Heart left ventricle (tissue), 13 donors: ENCODE measurements around the gene LANCL1.

Experiments used
- CTCF ChIP-seq, 12 donors: fragments of 200-600 bp; sonication (generic) in 4 of 12; IDR thresholded peaks; one replicate each; pipeline versions ENCODE4 v1.5.0 to v1.8.0; 2018 to 2022; ENCODE audit warnings: antibody characterized with exemption in 12 of 12, mild to moderate bottlenecking in 5 of 12
- POLR2A ChIP-seq, 2 donors: fragments of 450-650 bp; IDR thresholded peaks; one replicate each; pipeline ENCODE4 v1.6.1; 2017; ENCODE audit warnings: antibody characterized with exemption in 2 of 2, mild to moderate bottlenecking in 2 of 2, moderate library complexity in 2 of 2
- donor health status: ischemic (EF 13 %, LVEDD 7.1; RV severe dilation, severe dysfunction).
- donor health status: DM: no; HTN: yes; CAD: no.
- donor health status: DM: no; HTN: no; CAD: no.
- donor health status: ischemic (EF 25% LVEDD 6.9; RV normal size, moderate dysfunction).
- donor health status: ischemic (EF 25% LVEDD 5.7; RV mildly dilated, moderate dysfunction).
- donor health status: ischemic (EF 35%, LVEDD 5.7; RV mildly dilated, moderate dysfunction).
- donor health status: nonischemic (EF 11% LVEDD 7.7; RV severe dilation, severe dysfunction).
- donor health status: DM: yes; HTN: yes; CAD: no.
- donor health status: PGD.
- donor health status: ischemic (EF 29% LVEDD 5.4; RV normal size, mild dysfunction).
- donor health status: nonischemic (EF 23%, LVEDD 6.1; RV moderate dilation, normal function).

DNA sequence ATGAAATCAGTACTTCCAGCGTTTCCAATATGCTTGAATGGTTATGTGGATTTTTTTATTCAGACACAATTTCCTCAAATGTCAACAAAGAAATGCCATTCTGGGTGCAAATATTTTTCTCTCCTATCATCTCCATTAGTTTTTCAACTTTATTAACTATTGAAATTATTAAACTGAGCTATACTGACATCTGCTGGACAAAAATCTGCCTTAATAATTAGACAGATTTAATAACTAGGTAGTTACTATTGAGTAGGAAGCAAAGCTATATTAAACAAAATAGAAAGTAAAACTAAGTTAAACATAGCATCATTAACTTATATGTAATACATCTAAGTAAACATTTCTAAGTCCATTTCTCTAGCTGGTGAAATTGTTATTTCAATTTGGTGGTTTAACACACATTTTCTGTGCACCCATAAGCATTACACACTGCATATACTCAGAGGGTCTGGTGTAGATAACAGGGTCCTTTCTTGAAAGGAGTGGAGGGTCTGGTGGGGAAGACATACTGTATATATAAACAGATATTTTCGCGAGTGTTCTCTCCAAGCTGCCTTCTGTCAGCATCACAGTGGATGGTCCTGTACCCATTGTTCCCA lies 77.0 kb downstream of the LANCL1 start:
- TF ChIP-seq CTCF (IDR thresholded peaks at IDR 0.05), result peak; percentile 24 to 61 (median 52)
- TF ChIP-seq POLR2A (IDR thresholded peaks at IDR 0.05), result no peak
